HL-60 (cell line): Measurements from ENCODE around the gene DGKI.

Source experiments
- DNase-seq, 2 experiments: peaks; one replicate each; pipeline ENCODE4 v3.0.0-alpha.2; 2010 to 2020; ENCODE audit warnings: low read depth in 1 of 2, low spot score in 1 of 2
- H3K27ac ChIP-seq: fragments of 250-450 bp; sonication (Bioruptor Pico); replicated peaks from 2 replicates; pipeline ENCODE4 v1.5.1; 2020; ENCODE audit warnings: mild to moderate bottlenecking, moderate library complexity
- H3K27me3 ChIP-seq: fragments of 250-450 bp; sonication (Bioruptor Pico); 2 replicates; pipeline ENCODE4 v1.5.1; 2021; ENCODE audit warnings: mild to moderate bottlenecking, moderate library complexity; ENCODE audit not compliant: insufficient read depth, poor library complexity, severe bottlenecking
- H3K4me3 ChIP-seq: replicated peaks from 2 replicates; pipeline ENCODE4 v1.5.1; 2011; ENCODE audit warnings: mild to moderate bottlenecking, control low read depth, low read length; ENCODE audit not compliant: insufficient read depth
- CTCF ChIP-seq: IDR thresholded peaks from one replicate; pipeline ENCODE4 v1.5.1; 2011; ENCODE audit warnings: low read length, control low read depth, inconsistent platforms; ENCODE audit not compliant: insufficient read depth
- GABPA ChIP-seq: IDR thresholded peaks from 2 replicates; pipeline ENCODE4 v1.6.1; 2012; ENCODE audit warnings: low read depth
- POLR2AphosphoS5 ChIP-seq: IDR thresholded peaks from 2 replicates; pipeline ENCODE4 v1.6.1; 2012; ENCODE audit warnings: low read depth
- REST ChIP-seq: IDR thresholded peaks from 2 replicates; pipeline ENCODE4 v1.6.1; 2012; ENCODE audit warnings: low read depth; ENCODE audit not compliant: insufficient replicate concordance
- SPI1 ChIP-seq: IDR thresholded peaks from 2 replicates; pipeline ENCODE4 v1.6.1; 2012; ENCODE audit warnings: low read depth, mild to moderate bottlenecking, borderline replicate concordance

DGKI gene

DNA sequence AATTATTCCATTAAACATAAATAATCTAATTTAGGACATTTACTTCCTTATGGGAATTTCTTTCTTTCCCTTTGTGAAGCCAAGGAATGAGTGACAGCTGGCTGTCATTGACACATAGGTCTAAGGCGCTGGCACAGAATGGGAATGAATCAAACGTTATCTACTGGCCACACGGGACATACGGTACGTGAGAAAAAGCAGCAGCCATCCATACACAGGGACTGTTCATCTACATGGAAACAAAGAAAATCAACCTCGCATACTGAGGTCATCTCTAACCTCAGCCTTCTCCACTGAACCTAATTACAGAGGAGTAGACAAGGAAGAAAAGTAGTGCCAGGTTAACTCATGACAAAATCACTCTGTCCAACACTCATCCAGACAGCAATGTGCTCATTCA lies 376.9 kb downstream of the DGKI start:
- TF ChIP-seq REST (no peak), GABPA (no peak)
- Histone ChIP-seq H3K27ac (no peak overlapping the region), H3K4me3 (no peak overlapping the region), H3K27me3 (no peaks in the 10 kb centered on the region)
- DNase-seq = no peak

DNA sequence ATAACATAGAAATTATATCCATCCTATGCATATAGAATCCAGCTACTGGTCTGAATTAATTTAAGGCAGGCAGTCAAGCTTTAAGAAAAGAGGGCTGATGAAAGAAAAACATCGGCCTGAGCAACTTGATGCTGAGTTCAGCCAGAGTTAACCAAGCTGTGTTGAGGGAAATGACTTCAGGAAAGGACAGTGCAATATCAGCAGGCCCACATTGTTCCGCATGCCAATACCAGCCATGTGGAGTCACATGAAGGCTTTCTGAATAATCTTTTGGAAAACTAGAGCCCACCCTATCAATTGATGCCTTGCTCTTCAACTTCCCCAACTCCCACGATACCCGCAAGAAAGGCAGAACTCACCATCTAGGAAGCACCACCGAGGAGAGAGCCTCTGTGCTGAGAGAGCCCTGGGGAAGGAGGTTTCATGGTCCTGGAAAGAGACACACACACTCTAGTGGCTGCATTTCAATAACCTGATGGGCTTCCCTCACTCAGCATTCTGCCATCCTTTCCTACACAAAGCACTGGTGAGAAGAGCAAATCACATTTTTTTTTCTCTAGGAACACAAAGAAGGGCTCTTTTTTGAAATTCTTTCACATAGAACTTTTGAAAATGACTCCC lies 377.5 kb downstream of the DGKI start:
- Histone ChIP-seq H3K27ac (no peak overlapping the region), H3K4me3 (no peak overlapping the region), H3K27me3 (no peaks in the 10 kb centered on the region)
- TF ChIP-seq POLR2AphosphoS5 (no peak), REST (no peak), GABPA (no peak), SPI1 (no peak), CTCF (no peak)
- DNase-seq = no peak

- Histone ChIP-seq H3K4me3 (no peak overlapping the region), H3K27me3 (no peaks in the 10 kb centered on the region), H3K27ac (no peak overlapping the region)
- no peak for DNase-seq
- TF ChIP-seq CTCF = no peak
- TF ChIP-seq SPI1 = no peak
- TF ChIP-seq REST = no peak
- TF ChIP-seq POLR2AphosphoS5 = no peak
- no peak for TF ChIP-seq GABPA
Measured at GRCh38 chr7:137462847-137463246, 383.9 kb downstream of the DGKI start.
